ENCODE measurements around the gene SEL1L. TPM values are rescaled to one million over a fixed set of nuclear protein-coding genes. Genes with fewer than 3 reads are reported as not detected.

SEL1L gene
- polyA plus RNA-seq, 1 donor from 2014 or later, result 39.7 TPM

- H3F3A ChIP-seq (ENCODE audit: insufficient read depth, low read length, poor library complexity, severe bottlenecking), result no peaks in the 10 kb centered on the region
- H2AFZ ChIP-seq (ENCODE audit: low read depth, low read length), result no peak overlapping the region
- H3K9ac ChIP-seq (ENCODE audit: low read length), result no peak overlapping the region
- no peaks in the 10 kb centered on the region for H3K9me2 ChIP-seq (ENCODE audit: insufficient read depth, low read length)
- H3K27me3 ChIP-seq (ENCODE audit: insufficient read depth, low read depth, low read length), result no peaks in the 10 kb centered on the region
- no peak overlapping the region for H3K4me3 ChIP-seq (ENCODE audit: low read length)
- H3K9me3 ChIP-seq (ENCODE audit: low read length), result no peaks in the 10 kb centered on the region
- H3K79me2 ChIP-seq (replicated peaks; ENCODE audit: insufficient read depth, low read length), result no peaks in the 10 kb centered on the region
- H4K20me1 ChIP-seq (ENCODE audit: insufficient read depth), result no peaks in the 10 kb centered on the region
- no peaks in the 10 kb centered on the region for H3K36me3 ChIP-seq (ENCODE audit: insufficient read depth, low read length)
- H3K4me2 ChIP-seq (ENCODE audit: low read length), result no peak overlapping the region
- TF ChIP-seq CTCF (IDR thresholded peaks at IDR 0.05; ENCODE audit: poor library complexity, severe bottlenecking) (no peak), SMC3 (conservative IDR thresholded peaks at IDR 0.05; ENCODE audit: poor library complexity) (no peak), EP300 (conservative IDR thresholded peaks at IDR 0.05; ENCODE audit: poor library complexity, severe bottlenecking) (no peak), MXI1 (conservative IDR thresholded peaks at IDR 0.05; ENCODE audit: poor library complexity, severe bottlenecking) (no peak), REST (IDR thresholded peaks at IDR 0.05; ENCODE audit: borderline replicate concordance) (no peak), POLR2AphosphoS5 (IDR thresholded peaks at IDR 0.05) (no peak), EZH2 (IDR thresholded peaks at IDR 0.05; ENCODE audit: borderline replicate concordance, insufficient read depth, low read length, poor library complexity, severe bottlenecking) (no peak), TAF1 (IDR thresholded peaks at IDR 0.05; ENCODE audit: low read depth) (no peak), RAD21 (conservative IDR thresholded peaks at IDR 0.05) (no peak)
- no peak overlapping the region for H3K27ac ChIP-seq (ENCODE audit: low read length)
Measured at GRCh38 chr14:81423504-81423903, 110.1 kb downstream of the SEL1L start.

Other genes starting within 250 kb of the SEL1L start
- gene STON2, start 133.5 kb downstream of the SEL1L start, polyA plus RNA-seq, result 11.3 and 15.2 TPM in 2 replicates